ENCODE data around the gene SPHK1. TPM values are rescaled to one million over a fixed set of nuclear protein-coding genes. Genes with fewer than 3 reads are reported as not detected.

Gene SPHK1
- total RNA-seq, 1 donor from 2014 or later = 2.0 TPM

- DNase-seq (ENCODE audit: low spot score in 2 of 2, unreplicated experiment in 2 of 2) = no peak
- H3K9me3 Mint-ChIP-seq = no peaks in the 10 kb centered on the region
- no peak overlapping the region for H3K27ac Mint-ChIP-seq
- no peak overlapping the region for H3K4me3 Mint-ChIP-seq
- peaks cover 21% of the 10 kb centered on the region for H3K36me3 Mint-ChIP-seq
- no peak for TF ChIP-seq CTCF (IDR thresholded peaks at IDR 0.05; ENCODE audit: unreplicated experiment)
- no peaks in the 10 kb centered on the region for H3K27me3 Mint-ChIP-seq (ENCODE audit: low read depth)
- no peaks in the 10 kb centered on the region for H3K4me1 Mint-ChIP-seq
Observed at GRCh38 chr17:76394166-76394565, 9.8 kb downstream of the SPHK1 start.

- Mint-ChIP-seq H3K4me1 (no peaks in the 10 kb centered on the region), H3K27ac (no peak overlapping the region), H3K36me3 (peaks cover 29% of the 10 kb centered on the region), H3K9me3 (no peaks in the 10 kb centered on the region), H3K4me3 (no peak overlapping the region), H3K27me3 (ENCODE audit: low read depth) (no peaks in the 10 kb centered on the region)
- TF ChIP-seq CTCF (IDR thresholded peaks at IDR 0.05; ENCODE audit: unreplicated experiment) = no peak
- no peak for DNase-seq (ENCODE audit: low spot score in 2 of 2, unreplicated experiment in 2 of 2)
Observed at GRCh38 chr17:76395980-76396379, 11.6 kb downstream of the SPHK1 start.

GRCh38 chr17:76397184-76397583, 12.8 kb downstream of the SPHK1 start:
- TF ChIP-seq CTCF (IDR thresholded peaks at IDR 0.05; ENCODE audit: unreplicated experiment) = no peak
- no peak overlapping the region for H3K27ac Mint-ChIP-seq
- H3K27me3 Mint-ChIP-seq (ENCODE audit: low read depth) = no peaks in the 10 kb centered on the region
- no peak for DNase-seq (ENCODE audit: low spot score in 2 of 2, unreplicated experiment in 2 of 2)
- no peaks in the 10 kb centered on the region for H3K4me1 Mint-ChIP-seq
- H3K9me3 Mint-ChIP-seq = no peaks in the 10 kb centered on the region
- no peak overlapping the region for H3K4me3 Mint-ChIP-seq
- peaks cover 38% of the 10 kb centered on the region for H3K36me3 Mint-ChIP-seq

- Mint-ChIP-seq H3K4me3 (no peak overlapping the region), H3K27ac (no peak overlapping the region), H3K36me3 (peaks cover 44% of the 10 kb centered on the region), H3K4me1 (no peaks in the 10 kb centered on the region), H3K9me3 (no peaks in the 10 kb centered on the region), H3K27me3 (ENCODE audit: low read depth) (no peaks in the 10 kb centered on the region)
- TF ChIP-seq CTCF (IDR thresholded peaks at IDR 0.05; ENCODE audit: unreplicated experiment) = peak; percentile 99
- peak; percentile 68 to 92 for DNase-seq (ENCODE audit: low spot score in 2 of 2, unreplicated experiment in 2 of 2)
Observed at GRCh38 chr17:76397687-76398522, 13.5 kb downstream of the SPHK1 start.

GRCh38 chr17:76398523-76399174, 14.2 kb downstream of the SPHK1 start:
- H3K4me3 Mint-ChIP-seq = no peak overlapping the region
- no peak for TF ChIP-seq CTCF (IDR thresholded peaks at IDR 0.05; ENCODE audit: unreplicated experiment)
- no peak for DNase-seq (ENCODE audit: low spot score in 2 of 2, unreplicated experiment in 2 of 2)
- no peak overlapping the region for H3K27ac Mint-ChIP-seq
- no peaks in the 10 kb centered on the region for H3K27me3 Mint-ChIP-seq (ENCODE audit: low read depth)
- H3K36me3 Mint-ChIP-seq = peaks cover 42% of the 10 kb centered on the region
- H3K4me1 Mint-ChIP-seq = no peaks in the 10 kb centered on the region
- H3K9me3 Mint-ChIP-seq = no peaks in the 10 kb centered on the region

All from mesothelial cell of epicardium (in vitro differentiated cells).